ENCODE data around the gene MAPK7.

The MAPK7 gene

DNA sequence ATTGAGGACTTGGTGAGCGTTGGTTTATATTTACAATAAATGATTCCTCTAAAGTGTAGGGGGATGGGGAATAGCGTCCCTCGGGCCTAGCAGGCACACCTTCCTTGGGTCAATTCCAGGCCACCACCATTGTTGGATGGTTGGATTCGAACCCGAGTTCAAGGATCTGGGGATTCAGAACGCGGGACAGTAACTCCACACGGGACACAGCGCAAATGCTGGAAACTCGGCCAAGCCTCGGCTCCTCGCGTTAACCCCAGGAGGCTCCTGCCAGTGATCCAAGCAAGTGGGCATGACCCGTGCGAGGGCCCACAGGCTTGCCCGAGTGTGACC is 16.4 kb upstream of the MAPK7 start:
- no peak for DNase-seq
- peak overlapping the region; percentile 64 to 92 for H3K4me3 ChIP-seq
- TF ChIP-seq, protein P1, sequence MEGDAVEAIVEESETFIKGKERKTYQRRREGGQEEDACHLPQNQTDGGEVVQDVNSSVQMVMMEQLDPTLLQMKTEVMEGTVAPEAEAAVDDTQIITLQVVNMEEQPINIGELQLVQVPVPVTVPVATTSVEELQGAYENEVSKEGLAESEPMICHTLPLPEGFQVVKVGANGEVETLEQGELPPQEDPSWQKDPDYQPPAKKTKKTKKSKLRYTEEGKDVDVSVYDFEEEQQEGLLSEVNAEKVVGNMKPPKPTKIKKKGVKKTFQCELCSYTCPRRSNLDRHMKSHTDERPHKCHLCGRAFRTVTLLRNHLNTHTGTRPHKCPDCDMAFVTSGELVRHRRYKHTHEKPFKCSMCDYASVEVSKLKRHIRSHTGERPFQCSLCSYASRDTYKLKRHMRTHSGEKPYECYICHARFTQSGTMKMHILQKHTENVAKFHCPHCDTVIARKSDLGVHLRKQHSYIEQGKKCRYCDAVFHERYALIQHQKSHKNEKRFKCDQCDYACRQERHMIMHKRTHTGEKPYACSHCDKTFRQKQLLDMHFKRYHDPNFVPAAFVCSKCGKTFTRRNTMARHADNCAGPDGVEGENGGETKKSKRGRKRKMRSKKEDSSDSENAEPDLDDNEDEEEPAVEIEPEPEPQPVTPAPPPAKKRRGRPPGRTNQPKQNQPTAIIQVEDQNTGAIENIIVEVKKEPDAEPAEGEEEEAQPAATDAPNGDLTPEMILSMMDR (IDR thresholded peaks at IDR 0.05) = no peak
- intact Hi-C loops (cut with DNase I; ENCODE audit: low total_unique reads) = loop anchor here (5.0 to 10.0 kb wide), 2 partner anchors 53 to 400 kb away; partner anchors contain the start of gene RNF112
- peaks cover 0 to 25% (median 0%) of the 10 kb centered on the region in 3 donors for H3K36me3 ChIP-seq
- H3K4me1 ChIP-seq = peaks cover 0 to 23% (median 11%) of the 10 kb centered on the region in 4 donors
- H3K27ac ChIP-seq = peak overlapping the region; percentile 85 to 95
- H3K27me3 ChIP-seq = no peaks in the 10 kb centered on the region
- H3K9me3 ChIP-seq = no peaks in the 10 kb centered on the region

DNA sequence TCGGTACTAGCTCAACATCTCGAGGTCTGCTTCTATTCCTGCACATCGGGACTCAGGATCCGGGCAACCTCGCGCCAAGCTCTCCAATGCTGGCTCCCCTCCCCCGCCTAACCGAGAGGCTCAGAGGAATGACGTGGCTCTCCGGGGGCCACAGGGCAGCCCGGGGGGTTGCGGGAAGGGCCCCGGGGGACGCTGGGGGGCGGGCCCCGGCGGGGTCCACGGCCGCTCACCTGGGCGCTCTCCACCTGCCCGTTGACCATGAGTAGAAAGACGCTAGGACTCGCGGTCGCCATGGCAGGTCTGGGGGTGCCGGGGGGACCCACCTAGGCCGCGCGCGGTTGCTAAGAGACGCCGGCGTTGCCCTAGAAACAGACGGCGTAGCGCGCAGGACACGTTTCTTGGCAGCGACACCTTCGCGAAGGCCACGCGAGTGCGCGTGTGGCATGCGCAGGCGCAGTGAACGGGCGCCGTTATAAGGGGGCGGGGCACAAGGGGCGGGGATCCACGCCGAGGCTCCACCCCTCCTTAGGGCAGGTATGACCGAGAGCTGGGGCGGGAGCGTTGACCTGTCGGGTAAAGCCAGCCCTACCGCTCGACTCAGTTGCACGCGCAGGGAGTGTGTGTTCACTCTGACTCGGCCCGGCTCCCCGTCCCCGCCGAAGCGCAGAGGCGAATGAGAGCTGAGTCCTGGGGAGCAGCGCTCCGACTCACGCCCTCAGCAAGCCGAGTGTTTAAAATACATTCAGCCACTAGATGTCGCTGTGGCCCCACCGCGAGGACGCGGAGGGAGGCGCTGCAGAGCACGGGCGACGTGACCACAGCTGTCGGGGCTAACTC is 15.8 kb upstream of the MAPK7 start, which contains the start of gene B9D1:
B9D1 (minus strand) TSS at position 447 of the 837 bp plus-strand sequence; CDS start at position 293, 154 bp downstream.
- peak within 1 kb of the TSS; percentile 64 to 92 for H3K4me3 ChIP-seq
- peaks cover 0 to 23% (median 11%) of the 10 kb centered on the region in 4 donors for H3K4me1 ChIP-seq
- H3K36me3 ChIP-seq = peaks cover 0 to 19% (median 0%) of the 10 kb centered on the region in 3 donors
- intact Hi-C loops (cut with DNase I; ENCODE audit: low total_unique reads) = loop anchor here (5.0 to 10.0 kb wide), 2 partner anchors 52 to 400 kb away; partner anchors contain the start of gene RNF112
- TF ChIP-seq, protein P1 (IDR thresholded peaks at IDR 0.05) = peak; percentile 95 to 99
- no peaks in the 10 kb centered on the region for H3K9me3 ChIP-seq
- no peaks in the 10 kb centered on the region for H3K27me3 ChIP-seq
- H3K27ac ChIP-seq = peak within 1 kb of the TSS; percentile 85 to 95
- peak; percentile 89 to 97 for DNase-seq

DNA sequence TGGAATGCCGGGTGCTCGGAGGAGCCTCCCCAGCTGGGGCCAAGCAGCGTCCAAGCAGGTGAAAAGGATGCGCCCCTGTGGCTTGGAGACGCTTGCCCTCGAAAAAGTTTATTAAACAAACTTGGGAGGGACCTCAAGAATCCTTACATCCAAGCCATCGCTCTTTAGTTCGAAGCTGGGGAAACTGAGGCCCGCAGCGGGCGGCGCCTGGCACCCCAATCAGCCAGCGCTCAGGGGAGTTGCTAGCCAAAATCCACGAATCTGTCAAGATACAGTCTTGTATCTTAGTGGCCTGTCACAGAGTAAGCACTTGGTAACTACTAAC is 15.2 kb upstream of the MAPK7 start:
- TF ChIP-seq, protein P1 (IDR thresholded peaks at IDR 0.05) = no peak
- peak overlapping the region; percentile 64 to 92 for H3K4me3 ChIP-seq
- H3K36me3 ChIP-seq = peaks cover 0 to 13% (median 0%) of the 10 kb centered on the region in 3 donors
- H3K27ac ChIP-seq = peak overlapping the region; percentile 85 to 95
- H3K4me1 ChIP-seq = peaks cover 0 to 24% (median 17%) of the 10 kb centered on the region in 4 donors
- no peaks in the 10 kb centered on the region for H3K27me3 ChIP-seq
- no peaks in the 10 kb centered on the region for H3K9me3 ChIP-seq
- intact Hi-C loops (cut with DNase I; ENCODE audit: low total_unique reads) = loop anchor here (5.0 to 10.0 kb wide), 2 partner anchors 52 to 399 kb away; partner anchors contain the start of gene RNF112
- DNase-seq = no peak

DNA sequence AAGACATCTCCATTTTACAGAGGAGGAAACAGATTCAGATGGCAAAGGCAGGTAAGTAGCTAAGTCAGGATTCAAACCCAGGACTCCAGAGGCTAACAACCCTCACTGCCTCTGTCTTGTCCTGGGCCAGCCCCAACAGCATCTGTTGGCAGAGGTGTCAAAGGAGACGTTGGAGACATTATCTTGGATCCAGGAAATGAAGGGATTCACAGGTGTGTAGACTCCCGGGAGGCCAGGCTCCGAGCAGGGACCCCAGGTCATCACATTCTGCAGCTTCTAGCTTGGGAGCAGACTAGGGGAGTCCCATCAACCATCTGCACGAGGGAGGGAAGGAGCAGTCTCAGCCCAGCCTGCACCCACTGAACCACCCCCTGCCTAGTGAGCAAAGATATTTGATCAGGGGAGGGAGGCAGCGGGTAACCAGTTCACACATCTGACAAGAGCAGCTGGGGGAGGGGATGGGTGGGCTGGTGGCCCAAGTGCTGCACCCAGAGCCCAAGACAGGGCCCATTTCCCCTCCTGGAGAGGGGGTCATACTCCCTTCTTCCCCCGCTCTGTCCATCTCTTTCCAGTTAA is 14.8 kb upstream of the MAPK7 start:
- Histone ChIP-seq H3K4me3 (no peak overlapping the region), H3K27ac (peak overlapping the region; percentile 85 to 95), H3K27me3 (no peaks in the 10 kb centered on the region), H3K9me3 (no peaks in the 10 kb centered on the region), H3K36me3 (peaks cover 0 to 9% (median 0%) of the 10 kb centered on the region in 3 donors), H3K4me1 (peaks cover 0 to 28% (median 18%) of the 10 kb centered on the region in 4 donors)
- TF ChIP-seq, protein P1 (IDR thresholded peaks at IDR 0.05) = no peak
- DNase-seq = peak; percentile 18 to 64
- intact Hi-C loops (cut with DNase I; ENCODE audit: low total_unique reads) = loop anchor here (2.0 to 10.0 kb wide), 3 partner anchors 51 to 399 kb away; partner anchors contain the start of gene RNF112

DNA sequence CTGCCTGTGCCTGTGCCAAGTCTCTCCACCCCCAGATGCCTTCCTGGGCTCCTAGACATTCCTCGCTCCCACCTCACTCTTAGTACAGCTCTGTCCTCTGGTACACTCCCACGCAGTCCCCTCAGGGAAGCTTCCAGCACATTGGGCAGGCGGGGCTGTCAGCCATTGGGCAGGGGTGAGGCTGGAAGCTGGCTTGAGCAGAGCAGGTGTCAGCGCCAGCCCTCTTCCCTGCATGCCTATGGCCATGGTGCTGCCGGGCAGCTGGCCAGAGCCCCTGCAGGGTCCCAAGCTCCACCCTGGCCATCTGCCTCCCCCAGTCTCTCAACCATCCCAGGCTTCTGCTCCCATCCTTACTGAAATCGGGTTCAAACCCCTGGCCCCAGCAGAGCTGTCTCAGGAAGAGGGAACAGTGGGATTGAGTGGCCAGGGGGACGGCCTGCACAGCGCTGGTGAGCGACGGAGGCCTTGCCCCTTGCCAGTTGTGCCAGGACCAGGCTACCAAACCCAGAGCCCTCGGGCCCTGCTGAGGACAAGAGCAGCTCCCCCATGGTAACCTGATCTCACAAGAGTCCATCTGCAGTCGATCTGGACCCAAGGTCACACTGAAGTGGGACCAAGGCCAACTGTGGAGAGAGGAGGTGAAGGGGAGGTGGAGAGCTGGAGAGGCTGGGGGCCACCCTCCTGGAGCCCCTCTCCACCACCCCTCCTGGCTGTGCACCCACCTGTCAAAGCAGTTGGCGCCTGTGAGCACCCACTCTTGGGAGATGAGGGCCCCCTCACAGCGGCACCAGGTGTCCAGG is 13.4 kb upstream of the MAPK7 start:
- no peak overlapping the region for H3K4me3 ChIP-seq
- no peaks in the 10 kb centered on the region for H3K36me3 ChIP-seq
- intact Hi-C loops (cut with DNase I; ENCODE audit: low total_unique reads) = loop anchor here (2.0 to 10.0 kb wide), 3 partner anchors 50 to 397 kb away; partner anchors contain the start of gene RNF112
- DNase-seq = peak in 1 of 2 donors; percentile 18
- no peaks in the 10 kb centered on the region for H3K9me3 ChIP-seq
- H3K27me3 ChIP-seq = no peaks in the 10 kb centered on the region
- no peak overlapping the region for H3K27ac ChIP-seq
- peaks cover 0 to 40% (median 20%) of the 10 kb centered on the region in 4 donors for H3K4me1 ChIP-seq
- TF ChIP-seq, protein P1 (IDR thresholded peaks at IDR 0.05) = no peak

Measured in tibial artery (tissue), 4 donors.